ENCODE results near the gene GOLGB1.

DNA sequence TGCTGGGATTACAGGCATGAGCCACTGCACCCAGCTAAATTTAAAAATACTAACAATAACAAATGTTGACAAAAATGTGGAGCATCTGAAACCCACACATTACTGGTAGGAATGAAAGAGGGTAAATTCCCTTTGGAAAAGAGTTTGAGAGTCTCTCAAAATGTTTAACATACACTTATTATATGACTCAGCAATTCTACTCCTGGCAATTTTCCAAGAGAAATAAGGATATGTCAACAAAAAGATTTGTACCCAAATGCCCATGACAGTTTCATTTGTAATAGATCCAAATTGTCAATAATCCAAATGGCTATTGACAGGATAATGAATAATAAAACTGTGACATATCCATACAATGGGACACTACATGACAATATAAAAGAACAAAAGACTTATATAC is 97.9 kb downstream of the GOLGB1 start:
- TF ChIP-seq EP300 (IDR thresholded peaks at IDR 0.05) (no peak), ZFP36 (IDR thresholded peaks at IDR 0.05; ENCODE audit: borderline replicate concordance, partially characterized antibody) (no peak), RCOR1 (IDR thresholded peaks at IDR 0.05; ENCODE audit: low read depth, low read length) (no peak), PHF8 (IDR thresholded peaks at IDR 0.05; ENCODE audit: borderline replicate concordance, low read depth) (no peak), RAD21 (conservative IDR thresholded peaks at IDR 0.05 in 1 of 2, IDR thresholded peaks at IDR 0.05 in 1 of 2) (no peak), GATA3 (IDR thresholded peaks at IDR 0.05; ENCODE audit: borderline replicate concordance) (no peak), CEBPB (IDR thresholded peaks at IDR 0.05) (no peak)
- TF ChIP-seq, protein P1, sequence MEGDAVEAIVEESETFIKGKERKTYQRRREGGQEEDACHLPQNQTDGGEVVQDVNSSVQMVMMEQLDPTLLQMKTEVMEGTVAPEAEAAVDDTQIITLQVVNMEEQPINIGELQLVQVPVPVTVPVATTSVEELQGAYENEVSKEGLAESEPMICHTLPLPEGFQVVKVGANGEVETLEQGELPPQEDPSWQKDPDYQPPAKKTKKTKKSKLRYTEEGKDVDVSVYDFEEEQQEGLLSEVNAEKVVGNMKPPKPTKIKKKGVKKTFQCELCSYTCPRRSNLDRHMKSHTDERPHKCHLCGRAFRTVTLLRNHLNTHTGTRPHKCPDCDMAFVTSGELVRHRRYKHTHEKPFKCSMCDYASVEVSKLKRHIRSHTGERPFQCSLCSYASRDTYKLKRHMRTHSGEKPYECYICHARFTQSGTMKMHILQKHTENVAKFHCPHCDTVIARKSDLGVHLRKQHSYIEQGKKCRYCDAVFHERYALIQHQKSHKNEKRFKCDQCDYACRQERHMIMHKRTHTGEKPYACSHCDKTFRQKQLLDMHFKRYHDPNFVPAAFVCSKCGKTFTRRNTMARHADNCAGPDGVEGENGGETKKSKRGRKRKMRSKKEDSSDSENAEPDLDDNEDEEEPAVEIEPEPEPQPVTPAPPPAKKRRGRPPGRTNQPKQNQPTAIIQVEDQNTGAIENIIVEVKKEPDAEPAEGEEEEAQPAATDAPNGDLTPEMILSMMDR (IDR thresholded peaks at IDR 0.05) = no peak
- TF ChIP-seq, protein P2, sequence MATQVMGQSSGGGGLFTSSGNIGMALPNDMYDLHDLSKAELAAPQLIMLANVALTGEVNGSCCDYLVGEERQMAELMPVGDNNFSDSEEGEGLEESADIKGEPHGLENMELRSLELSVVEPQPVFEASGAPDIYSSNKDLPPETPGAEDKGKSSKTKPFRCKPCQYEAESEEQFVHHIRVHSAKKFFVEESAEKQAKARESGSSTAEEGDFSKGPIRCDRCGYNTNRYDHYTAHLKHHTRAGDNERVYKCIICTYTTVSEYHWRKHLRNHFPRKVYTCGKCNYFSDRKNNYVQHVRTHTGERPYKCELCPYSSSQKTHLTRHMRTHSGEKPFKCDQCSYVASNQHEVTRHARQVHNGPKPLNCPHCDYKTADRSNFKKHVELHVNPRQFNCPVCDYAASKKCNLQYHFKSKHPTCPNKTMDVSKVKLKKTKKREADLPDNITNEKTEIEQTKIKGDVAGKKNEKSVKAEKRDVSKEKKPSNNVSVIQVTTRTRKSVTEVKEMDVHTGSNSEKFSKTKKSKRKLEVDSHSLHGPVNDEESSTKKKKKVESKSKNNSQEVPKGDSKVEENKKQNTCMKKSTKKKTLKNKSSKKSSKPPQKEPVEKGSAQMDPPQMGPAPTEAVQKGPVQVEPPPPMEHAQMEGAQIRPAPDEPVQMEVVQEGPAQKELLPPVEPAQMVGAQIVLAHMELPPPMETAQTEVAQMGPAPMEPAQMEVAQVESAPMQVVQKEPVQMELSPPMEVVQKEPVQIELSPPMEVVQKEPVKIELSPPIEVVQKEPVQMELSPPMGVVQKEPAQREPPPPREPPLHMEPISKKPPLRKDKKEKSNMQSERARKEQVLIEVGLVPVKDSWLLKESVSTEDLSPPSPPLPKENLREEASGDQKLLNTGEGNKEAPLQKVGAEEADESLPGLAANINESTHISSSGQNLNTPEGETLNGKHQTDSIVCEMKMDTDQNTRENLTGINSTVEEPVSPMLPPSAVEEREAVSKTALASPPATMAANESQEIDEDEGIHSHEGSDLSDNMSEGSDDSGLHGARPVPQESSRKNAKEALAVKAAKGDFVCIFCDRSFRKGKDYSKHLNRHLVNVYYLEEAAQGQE (IDR thresholded peaks at IDR 0.05) = no peak
- TF ChIP-seq, protein P3, sequence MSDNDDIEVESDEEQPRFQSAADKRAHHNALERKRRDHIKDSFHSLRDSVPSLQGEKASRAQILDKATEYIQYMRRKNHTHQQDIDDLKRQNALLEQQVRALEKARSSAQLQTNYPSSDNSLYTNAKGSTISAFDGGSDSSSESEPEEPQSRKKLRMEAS (IDR thresholded peaks at IDR 0.05) = no peak
